Breast epithelium (tissue), 3 donors: ENCODE results near the gene SGPL1.

Experiments used
- CTCF ChIP-seq, 3 donors: fragments of 450-650 bp; IDR thresholded peaks; one replicate each; pipeline ENCODE4 v1.5.1; 2016 to 2017; ENCODE audit warnings: antibody characterized with exemption in 3 of 3, mild to moderate bottlenecking in 3 of 3, moderate library complexity in 3 of 3
- POLR2AphosphoS5 ChIP-seq, 3 donors: sonication (generic); formaldehyde crosslinking; IDR thresholded peaks; one replicate each; pipeline ENCODE4 v1.6.1; 2017; ENCODE audit warnings: antibody characterized with exemption in 3 of 3

GRCh38 chr10:70879207-70879606 is 63.5 kb downstream of the SGPL1 start:
- no peak for TF ChIP-seq CTCF (IDR thresholded peaks at IDR 0.05)
- no peak for TF ChIP-seq POLR2AphosphoS5 (IDR thresholded peaks at IDR 0.05)
